NCI-H2107 treated with DMSO at 0.1 percent for 48 hours (cell line): ENCODE data around the gene CHM.

Experiments
- DNase-seq: peaks from one replicate; lab custom pipeline; 2025; ENCODE audit not compliant: unreplicated experiment; lab: John Stamatoyannopoulos, UW

Gene CHM

DNA sequence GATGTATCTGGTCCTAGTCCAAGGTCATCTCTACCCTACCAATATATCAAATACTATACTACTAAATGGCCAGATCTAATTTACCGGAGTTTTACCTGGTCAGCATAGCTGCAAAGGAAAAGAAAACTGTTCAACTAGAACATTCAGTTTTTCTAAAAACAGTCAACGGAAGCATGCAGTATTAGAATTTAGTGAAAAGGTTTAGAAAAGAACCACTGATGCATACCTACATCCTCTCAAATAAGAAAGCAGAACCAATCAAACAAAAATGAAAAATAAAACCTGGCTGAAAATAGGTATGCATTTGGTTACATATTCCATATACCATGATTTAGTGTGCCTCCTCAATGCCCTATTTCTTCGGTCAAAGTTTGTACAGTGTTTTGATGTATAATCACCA is 140.0 kb downstream of the CHM start:
- DNase-seq, result no peak

DNA sequence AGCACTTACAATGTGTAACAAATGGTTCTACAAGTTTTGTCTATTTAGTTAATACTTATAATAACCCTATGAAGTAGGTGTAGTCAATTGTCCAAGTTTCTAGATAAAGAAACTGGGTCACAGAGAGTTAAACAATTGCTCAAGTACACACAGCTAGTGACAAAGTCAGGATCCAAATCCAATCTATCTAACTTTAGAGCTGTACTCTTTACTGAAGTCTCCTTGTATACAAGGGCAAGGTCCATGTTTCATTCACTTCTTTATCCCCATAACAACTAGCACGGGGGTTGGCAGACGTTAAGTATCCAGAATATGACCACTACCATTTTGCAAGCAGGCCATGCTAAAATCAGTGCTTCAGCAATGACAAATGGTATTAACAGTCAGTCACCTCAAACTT is 141.0 kb downstream of the CHM start:
- DNase-seq, result no peak

DNA sequence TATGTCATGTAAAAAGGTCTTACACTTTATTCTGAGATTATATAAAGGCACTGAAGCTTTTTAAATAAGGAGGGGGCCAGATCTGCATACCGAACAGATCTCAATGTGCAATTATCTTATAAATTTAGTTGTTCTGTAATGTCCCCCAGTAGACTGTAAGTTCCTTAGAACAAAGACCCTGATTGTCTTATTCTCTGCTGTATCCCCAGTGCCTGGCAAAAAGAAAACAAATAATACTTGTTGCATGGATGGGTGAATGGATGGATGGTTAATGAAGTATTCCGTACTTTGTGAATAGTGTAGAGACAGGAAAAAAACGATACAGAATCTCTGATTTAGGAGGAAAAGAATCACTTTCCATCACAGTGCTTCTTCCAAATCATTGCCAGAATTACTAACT is 141.5 kb downstream of the CHM start:
- DNase-seq, result no peak

GRCh38 chrX:85903692-85904471 is 143.5 kb downstream of the CHM start:
- peak; percentile 17 for DNase-seq

DNA sequence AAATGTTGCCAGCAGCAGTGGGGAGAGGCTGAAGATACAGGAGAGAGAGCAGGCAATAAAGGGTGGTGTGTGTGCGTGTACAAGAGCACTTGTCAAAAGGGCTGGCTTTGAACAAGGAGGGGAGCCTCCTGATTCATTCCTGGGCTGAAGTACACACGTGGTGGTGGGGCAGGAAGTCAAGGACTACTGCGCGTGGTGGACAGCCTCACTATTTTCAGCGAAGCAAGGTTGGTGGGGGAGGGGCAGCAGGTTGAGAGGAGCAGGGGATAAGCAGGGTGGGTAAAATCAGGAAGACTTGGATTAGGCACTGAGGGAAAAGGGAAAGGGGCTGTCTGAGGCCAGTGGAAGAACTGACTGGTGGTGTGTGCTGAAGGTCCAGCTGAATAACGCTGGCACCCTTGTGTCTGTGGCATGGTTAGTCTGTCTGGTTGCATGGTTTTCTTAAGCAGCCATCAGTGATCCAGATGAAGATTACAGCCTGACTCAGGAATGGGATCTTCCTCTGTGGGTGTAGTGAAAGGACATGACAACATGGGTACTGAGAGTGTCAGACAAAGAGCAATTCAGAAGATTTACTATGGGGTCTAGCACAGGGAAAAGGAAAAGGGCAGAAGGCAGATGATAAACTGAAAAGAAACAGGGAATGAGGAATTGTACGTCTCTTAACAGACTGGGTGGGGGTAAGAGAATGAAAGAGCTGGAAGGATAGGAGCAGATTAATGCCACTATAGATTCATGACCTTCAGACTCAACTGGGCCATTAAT is 149.8 kb downstream of the CHM start:
- no peak for DNase-seq

DNA sequence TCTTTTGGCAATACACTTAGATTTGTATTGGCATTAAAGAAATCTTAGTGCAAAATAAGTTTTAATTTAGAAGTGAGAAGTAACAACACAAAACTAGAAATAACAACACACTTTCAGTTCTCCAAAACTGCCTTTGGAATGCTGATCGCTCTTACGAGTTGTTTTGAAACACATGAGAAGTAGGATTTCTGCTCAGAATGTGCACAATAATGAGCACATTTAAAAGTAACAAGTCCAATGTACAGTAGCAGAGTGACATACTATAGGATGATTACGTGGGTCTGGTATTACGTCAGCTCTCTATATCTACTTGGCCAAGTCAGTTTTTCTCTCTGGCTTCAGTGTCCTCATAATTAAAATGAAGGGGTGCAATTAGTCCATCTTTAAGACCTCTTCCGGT is 164.8 kb downstream of the CHM start:
- no peak for DNase-seq

DNA sequence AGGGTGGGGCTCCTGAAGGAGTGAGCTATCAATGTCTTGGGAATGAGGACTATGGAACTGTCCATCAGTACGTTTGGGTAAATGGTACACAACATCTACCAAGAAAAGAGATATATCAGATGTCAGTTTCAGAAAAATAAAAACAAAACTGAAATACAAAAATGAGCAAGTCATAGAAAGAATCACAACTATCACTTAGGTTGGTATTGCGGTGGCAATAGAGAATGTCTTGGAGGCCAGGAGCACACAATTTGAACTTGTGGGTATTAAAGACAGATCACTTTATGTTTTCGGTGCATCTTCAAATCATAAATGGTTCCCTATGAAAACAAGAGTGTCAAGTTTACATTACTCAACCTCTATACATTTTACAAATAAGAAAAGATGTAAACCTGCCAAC is 176.8 kb downstream of the CHM start:
- DNase-seq, result no peak

- DNase-seq, result no peak
Measured at GRCh38 chrX:85865324-85865723, 182.0 kb downstream of the CHM start.

GRCh38 chrX:85859426-85859825 is 187.9 kb downstream of the CHM start:
- no peak for DNase-seq

DNA sequence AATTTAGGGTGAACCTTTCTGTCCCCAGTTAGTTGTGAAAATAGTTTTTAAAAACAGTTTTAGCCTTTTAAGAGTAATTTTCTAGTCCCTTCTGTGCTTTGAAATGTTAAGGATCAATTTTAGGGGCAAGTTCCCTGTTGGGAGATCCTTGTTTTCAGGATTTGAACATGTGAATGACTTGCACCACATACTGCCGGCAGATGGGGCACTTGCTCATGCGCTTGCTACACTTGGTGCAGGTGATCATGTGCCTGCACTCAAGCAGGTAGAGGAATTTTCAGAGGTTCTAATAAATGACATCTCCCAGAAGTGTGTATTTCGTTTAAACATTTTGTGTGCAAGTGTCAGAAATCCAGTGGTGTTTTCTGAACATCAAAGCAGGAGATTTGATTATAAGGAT is 195.9 kb downstream of the CHM start:
- no peak for DNase-seq

DNA sequence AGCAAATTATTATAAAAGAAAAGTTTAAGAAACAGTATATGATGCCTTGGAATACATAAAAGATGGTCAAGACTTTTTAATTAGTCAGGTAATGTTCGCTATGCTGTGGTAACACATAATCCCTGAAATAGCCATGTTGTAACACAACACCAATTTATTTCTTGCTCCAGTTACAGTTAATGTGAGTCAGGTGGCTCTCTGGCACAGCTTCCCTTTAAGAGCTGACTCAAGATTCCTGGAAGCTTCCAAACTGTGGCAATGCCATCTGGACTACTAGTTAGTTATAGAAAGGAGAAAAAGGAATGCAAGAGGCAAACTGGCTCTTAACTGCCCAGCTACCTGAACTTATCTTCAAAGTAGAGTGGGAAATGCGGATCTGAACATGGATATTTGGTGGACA is 210.5 kb downstream of the CHM start:
- no peak for DNase-seq

DNA sequence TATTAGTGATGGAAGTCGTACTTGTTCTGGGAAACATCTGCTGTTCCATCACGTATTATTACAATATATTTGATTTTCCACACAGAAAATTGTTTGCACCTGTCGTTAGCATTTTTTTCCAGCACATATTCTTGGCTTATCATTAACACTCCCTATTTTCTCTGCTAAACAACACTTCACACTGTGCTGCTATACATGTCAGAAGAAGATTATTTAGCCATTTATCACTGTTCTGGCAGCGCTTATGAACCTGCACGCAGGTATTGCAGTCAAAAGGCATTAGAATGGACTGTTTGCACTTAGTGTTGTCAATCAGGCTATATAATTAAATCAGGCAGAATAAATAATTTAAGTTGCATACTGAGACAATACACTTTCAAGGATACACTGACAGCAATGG is 218.6 kb downstream of the CHM start:
- DNase-seq, result no peak

GRCh38 chrX:85815203-85815751 is 232.1 kb downstream of the CHM start:
- no peak for DNase-seq
